Choroid plexus epithelial cell (primary cell): ENCODE measurements around the gene EAF1.

ENCODE experiments used
- DNase-seq: peaks from one replicate; pipeline ENCODE4 v3.0.0-alpha.2; 2010; ENCODE audit warnings: low read depth
- H3K4me3 ChIP-seq: 2 replicates; pipeline ENCODE4 v1.5.1; 2011; ENCODE audit warnings: low read depth, mild to moderate bottlenecking, control low read depth, low read length, moderate library complexity
- TF ChIP-seq, protein P1 (sequence below): conservative IDR thresholded peaks from 2 replicates; pipeline ENCODE4 v1.5.1; 2011; ENCODE audit warnings: low read depth, mild to moderate bottlenecking, control low read depth, inconsistent platforms, low read length, moderate library complexity

The EAF1 gene

DNA sequence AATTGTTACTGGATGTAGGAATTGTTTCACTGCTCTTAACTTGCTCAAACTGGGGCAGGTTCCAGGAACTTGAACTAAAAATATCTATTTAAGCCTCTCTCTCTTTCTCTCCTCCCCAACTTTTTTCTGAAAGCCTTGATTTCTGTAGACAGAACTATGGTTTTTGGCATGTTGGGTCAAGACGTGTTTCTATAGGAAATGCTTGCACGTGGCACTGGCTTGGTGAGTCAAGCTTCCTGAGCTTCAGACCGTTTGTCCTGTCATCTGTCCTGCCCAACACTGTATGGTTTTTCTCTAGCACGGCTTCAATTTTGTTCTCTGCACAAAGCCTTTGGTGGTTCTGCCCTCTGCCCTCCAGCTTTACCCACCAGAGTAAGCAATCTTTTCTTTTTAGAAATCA, 13.5 kb downstream of the EAF1 start:
- H3K4me3 ChIP-seq, result no peak overlapping the region
- TF ChIP-seq, protein P1, sequence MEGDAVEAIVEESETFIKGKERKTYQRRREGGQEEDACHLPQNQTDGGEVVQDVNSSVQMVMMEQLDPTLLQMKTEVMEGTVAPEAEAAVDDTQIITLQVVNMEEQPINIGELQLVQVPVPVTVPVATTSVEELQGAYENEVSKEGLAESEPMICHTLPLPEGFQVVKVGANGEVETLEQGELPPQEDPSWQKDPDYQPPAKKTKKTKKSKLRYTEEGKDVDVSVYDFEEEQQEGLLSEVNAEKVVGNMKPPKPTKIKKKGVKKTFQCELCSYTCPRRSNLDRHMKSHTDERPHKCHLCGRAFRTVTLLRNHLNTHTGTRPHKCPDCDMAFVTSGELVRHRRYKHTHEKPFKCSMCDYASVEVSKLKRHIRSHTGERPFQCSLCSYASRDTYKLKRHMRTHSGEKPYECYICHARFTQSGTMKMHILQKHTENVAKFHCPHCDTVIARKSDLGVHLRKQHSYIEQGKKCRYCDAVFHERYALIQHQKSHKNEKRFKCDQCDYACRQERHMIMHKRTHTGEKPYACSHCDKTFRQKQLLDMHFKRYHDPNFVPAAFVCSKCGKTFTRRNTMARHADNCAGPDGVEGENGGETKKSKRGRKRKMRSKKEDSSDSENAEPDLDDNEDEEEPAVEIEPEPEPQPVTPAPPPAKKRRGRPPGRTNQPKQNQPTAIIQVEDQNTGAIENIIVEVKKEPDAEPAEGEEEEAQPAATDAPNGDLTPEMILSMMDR, result no peak
- peak; percentile 40 for DNase-seq

DNA sequence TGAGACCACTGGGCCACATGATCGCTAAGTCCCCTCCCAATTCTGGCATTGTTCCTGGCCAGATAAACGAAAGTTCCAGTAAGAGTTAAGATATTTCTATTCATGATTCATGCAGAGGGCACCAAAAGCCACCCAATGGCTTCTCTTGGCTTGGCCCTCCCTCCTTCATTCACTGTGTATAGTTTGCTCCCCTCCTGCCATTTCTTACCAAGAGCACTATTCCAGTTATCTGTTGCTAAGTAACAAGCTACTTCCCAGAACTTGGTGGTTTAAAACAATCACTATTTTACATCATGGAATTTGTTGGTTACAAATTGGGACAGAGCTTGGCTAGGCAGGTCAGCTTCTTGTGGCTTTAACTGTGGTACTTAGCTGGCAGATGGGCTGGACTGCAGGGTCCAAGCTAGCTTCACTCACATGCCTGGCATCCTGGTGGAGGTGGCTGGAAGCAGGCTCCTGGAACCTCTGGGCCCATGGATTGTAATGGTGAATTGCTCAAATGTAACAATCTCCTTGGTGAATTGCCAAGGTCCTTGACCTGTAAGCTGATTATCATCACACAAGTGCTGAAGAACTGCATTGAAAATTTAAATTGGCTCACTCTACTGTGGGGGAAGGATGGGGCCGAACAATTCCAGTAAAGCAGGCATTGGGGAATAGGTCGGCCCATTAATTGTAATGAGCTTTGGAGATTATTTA, 16.6 kb downstream of the EAF1 start:
- TF ChIP-seq, protein P1, result no peak
- peak; percentile 49 for DNase-seq

DNA sequence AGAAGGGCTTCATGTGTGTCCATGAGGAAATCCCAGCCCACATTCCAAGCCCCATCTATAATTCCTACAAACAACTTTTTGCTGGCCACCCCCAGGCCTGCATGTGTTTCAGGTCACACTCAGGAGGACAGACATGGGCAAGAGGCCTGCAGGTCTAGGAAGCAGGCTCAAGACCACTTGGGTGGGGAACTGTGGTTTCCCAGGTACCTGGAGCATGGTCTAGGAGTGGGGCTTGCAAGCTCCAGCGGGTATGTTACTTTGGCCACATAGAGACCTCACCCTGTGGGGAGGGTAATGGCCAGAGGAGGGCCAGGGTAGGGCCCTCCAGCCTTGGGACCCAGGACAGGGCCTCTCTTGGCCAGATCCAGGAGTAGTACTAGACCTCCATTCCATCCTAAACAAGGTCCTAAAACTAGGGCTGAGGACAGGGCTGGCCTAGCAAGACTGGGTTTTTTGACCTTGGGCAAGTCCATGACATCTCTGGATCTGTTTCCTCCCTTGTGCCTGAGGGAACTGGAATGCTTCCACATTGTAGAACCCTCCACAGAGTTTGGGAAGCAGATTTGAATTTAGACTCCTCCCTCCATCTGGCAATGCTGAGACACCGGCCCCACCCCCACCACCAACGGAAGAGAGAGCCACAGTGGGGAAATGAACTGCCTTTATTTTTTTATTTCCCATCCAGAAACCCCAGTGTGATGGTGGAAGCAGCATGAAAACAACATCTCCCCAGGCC, 22.3 kb downstream of the EAF1 start:
- TF ChIP-seq, protein P1, result no peak
- no peak for DNase-seq
- H3K4me3 ChIP-seq, result no peak overlapping the region

More for the DNA sequence above, 16.6 kb downstream of the EAF1 start:
- no peak overlapping the region for H3K4me3 ChIP-seq

DNA sequence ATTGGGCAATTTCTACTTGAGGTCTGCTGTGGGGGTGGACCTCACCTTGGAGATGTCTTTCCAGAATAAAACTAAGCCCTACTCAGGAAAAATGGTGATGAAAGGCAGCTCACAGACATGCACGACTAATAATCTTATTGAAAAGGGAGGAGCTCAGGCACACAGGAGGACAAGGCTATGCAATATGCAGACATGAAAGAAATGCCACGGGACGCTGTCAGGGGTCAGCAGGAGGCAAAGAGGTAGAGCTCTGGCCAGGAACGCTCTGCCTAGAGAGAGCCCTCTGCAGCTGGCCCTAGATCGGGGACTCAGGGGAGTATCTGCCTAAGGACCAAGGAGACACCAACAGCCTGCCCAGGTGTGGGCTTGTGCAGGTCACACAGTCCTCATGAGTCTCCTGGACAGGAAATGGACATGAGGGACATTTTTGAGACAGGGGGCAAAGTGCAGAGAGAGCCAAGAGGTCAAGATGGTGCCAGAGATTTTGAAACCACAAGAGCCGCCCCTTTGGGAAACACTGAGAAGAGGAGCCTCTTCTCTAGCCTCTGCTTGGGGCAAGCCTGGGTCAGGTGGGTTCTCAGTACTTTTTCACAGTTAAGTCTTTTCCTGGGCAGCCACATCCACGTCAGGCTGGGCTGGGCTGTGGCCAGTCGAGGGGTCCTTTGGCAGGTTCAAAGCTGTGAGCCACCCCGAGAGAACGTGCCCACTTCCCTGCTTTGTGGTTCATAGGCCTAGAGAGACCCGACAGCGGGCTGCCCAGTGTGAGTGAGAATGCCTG, 23.2 kb downstream of the EAF1 start:
- H3K4me3 ChIP-seq, result no peak overlapping the region
- no peak for DNase-seq
- TF ChIP-seq, protein P1, result no peak

DNA sequence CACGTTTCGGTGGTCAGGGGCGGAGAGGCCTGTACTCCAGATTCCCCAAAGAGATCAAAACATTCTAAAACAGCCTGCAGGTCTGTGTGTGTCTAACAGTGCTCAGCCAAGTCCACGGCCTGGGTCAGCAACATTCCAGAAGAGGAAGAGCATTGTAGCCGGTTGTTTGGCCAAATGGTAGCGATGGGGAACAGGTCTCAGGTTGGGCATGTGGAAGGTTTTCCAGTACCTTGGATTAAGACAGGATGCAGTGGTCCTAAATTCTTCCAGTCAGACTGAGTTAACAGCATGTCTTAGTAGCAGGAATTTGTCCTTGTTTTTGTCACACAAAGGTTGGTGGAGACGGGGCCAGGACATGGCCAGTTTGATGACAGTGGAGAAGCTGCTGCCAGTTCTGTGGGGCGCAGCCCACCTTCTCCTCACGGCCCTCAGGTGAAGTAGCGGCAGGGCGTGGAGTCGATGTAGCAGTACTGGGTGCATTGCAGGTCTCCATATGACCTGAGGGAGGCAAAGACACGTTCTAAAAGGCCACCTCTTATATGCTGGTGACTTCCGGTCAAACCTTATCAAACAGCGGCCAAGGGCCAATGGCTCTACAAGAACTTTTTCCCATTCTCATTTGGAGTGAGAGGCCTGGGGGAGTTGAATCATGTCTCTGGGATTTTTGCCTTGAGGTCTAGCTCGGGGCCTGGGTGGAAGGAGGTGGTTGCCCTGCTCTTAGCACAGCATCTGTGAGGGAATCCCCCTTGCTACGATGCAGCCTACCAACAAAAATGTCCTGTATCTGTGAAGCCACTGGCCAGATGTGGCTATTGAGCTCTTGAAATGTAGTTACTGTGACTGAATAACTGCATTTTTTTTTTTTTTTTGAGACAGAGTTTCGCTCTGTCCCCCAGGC, 24.1 kb downstream of the EAF1 start:
- DNase-seq, result no peak
- TF ChIP-seq, protein P1, result no peak

DNA sequence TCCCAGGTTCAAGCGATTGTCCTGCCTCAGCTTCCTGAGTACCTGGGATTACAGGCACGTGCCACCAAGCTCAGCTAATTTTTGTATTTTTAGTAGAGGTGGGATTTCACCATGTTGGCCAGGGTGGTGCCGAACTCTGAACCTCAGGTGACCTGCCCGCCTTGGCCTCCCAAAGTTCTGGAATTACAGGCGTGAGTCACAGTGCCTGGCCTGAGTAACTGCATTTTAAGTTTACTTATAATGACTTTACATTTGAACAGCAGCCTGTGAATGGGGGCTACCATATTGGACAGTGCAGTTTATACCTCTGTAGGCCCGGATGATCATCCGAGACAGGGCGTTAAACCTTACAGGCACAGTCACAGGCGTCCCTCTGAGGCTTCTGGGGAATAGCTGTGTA, 24.8 kb downstream of the EAF1 start:
- DNase-seq, result no peak
- H3K4me3 ChIP-seq, result no peak overlapping the region
- TF ChIP-seq, protein P1, result no peak

More for the DNA sequence above, 24.1 kb downstream of the EAF1 start:
- no peak overlapping the region for H3K4me3 ChIP-seq
